K562 (cell line): Measurements from ENCODE around the gene SYNRG. TPM values are rescaled to one million over a fixed set of nuclear protein-coding genes. Genes with fewer than 3 reads are reported as not detected.
A peak's percentile ranks its signal among the peaks of the same experiment; 100 is the strongest.

Source experiments
- ADNP ChIP-seq: fragments of 200-800 bp; sonication (Bioruptor generic); IDR thresholded peaks from 2 replicates; pipeline ENCODE4 v1.6.1; 2016; ENCODE audit warnings: missing genetic modification characterization, missing compliant biosample characterization
- KLF1 ChIP-seq: fragments of 450-650 bp; IDR thresholded peaks from 2 replicates; pipeline ENCODE4 v1.6.1; 2016; ENCODE audit warnings: missing genetic modification characterization, missing compliant biosample characterization
- KLF6 ChIP-seq: fragments of 250-450 bp; sonication (Bioruptor Pico); IDR thresholded peaks from 2 replicates; pipeline ENCODE4 v1.4.0; 2020; ENCODE audit warnings: mild to moderate bottlenecking, moderate library complexity, borderline replicate concordance
- MAZ ChIP-seq, 2 experiments: fragments of 450-650 bp in 1 of 2; sonication (generic) in 1 of 2; formaldehyde crosslinking; IDR thresholded peaks in 1 of 2; conservative IDR thresholded peaks in 1 of 2; 2 replicates each; pipeline versions ENCODE4 v1.4.0 to v1.5.0; 2020; ENCODE audit warnings: mild to moderate bottlenecking in 1 of 2, missing genetic modification reagents in 1 of 2
- NCOA2 ChIP-seq, 2 experiments: fragments of 450-650 bp; IDR thresholded peaks; 2 replicates each; pipeline ENCODE4 v1.6.1; 2018; ENCODE audit warnings: mild to moderate bottlenecking in 2 of 2, moderate library complexity in 1 of 2; ENCODE audit not compliant: partially characterized antibody in 2 of 2
- PYGO2 ChIP-seq: fragments of 450-650 bp; IDR thresholded peaks from 2 replicates; pipeline ENCODE4 v1.6.1; 2016; ENCODE audit warnings: mild to moderate bottlenecking, missing genetic modification characterization, moderate library complexity, missing compliant biosample characterization
- SRF ChIP-seq, 2 experiments: fragments of 250-450, 450-650 bp in 1 of 2; sonication (Bioruptor Pico) in 1 of 2; sonication (generic) in 1 of 2; formaldehyde crosslinking; IDR thresholded peaks; 2 replicates each; pipeline versions ENCODE4 v1.5.0 to v1.5.1; 2020 to 2022; ENCODE audit warnings: mild to moderate bottlenecking in 1 of 2, missing genetic modification reagents in 1 of 2
- TAF15 ChIP-seq: fragments of 200-400 bp; formaldehyde crosslinking; IDR thresholded peaks from 2 replicates; pipeline ENCODE4 v1.6.1; 2017; ENCODE audit warnings: mild to moderate bottlenecking, low read depth, low read length, moderate library complexity
- XRCC4 ChIP-seq: IDR thresholded peaks from one replicate; pipeline ENCODE4 v1.6.1; 2011; ENCODE audit not compliant: insufficient read depth, insufficient read length; ENCODE audit errors: extremely low read depth
- ZBTB40 ChIP-seq, 2 experiments: fragments of 450-650 bp in 1 of 2; sonication (generic) in 1 of 2; formaldehyde crosslinking in 1 of 2; IDR thresholded peaks; 2 replicates each; pipeline versions ENCODE4 v1.7.1 to v1.9.0; 2016 to 2022; ENCODE audit warnings: inconsistent platforms in 1 of 2, mild to moderate bottlenecking in 1 of 2, missing genetic modification reagents in 1 of 2
- ZNF780A ChIP-seq: fragments of 250-450 bp; sonication (Bioruptor Pico); IDR thresholded peaks from 2 replicates; pipeline ENCODE4 v1.5.0; 2021; ENCODE audit warnings: mild to moderate bottlenecking
- polyA plus RNA-seq, 8 experiments: library from polyadenylated mRNA; depleted of rRNA in 4 of 8; stranded (reverse) in 5 of 8; unstranded in 3 of 8; fragments of >200 nt; fragmentation: Nextera tagmentation in 2 of 8; fragmentation: Illumina TruSeq in 1 of 8; extraction: Ambion mirVana in 2 of 8; extraction: Trizol in 1 of 8; gene quantifications; 2 replicates each; pipeline versions ENCODE4 v1.2.1 to v1.2.3, GENCODE V29; 2011 to 2014; ENCODE audit warnings: inconsistent platforms in 1 of 8, missing spikeins in 1 of 8
- total RNA-seq, 7 experiments: library from RNA; depleted of rRNA in 6 of 7; stranded (reverse); fragments of >200 nt in 6 of 7; fragmentation: Illumina TruSeq in 2 of 7; extraction: Trizol in 2 of 7; gene quantifications; 2 replicates each; pipeline versions ENCODE4 v1.2.1 to v1.2.3, GENCODE V29; 2011 to 2021; ENCODE audit warnings: low replicate concordance in 1 of 7
- TF ChIP-seq, protein P1 (sequence below): fragments of 150-350 bp; IDR thresholded peaks from 2 replicates; pipeline ENCODE4 v1.6.1; 2014; ENCODE audit warnings: low read depth, mild to moderate bottlenecking, low read length, borderline replicate concordance

The SYNRG gene
- total and polyA plus RNA-seq, 9 of the 15 experiments (the other 6 are each of a cell fraction or from before 2014, with no cell fraction given) = 2.9 to 28.2 (median 15.1) TPM

- TF ChIP-seq ZNF780A (CRISPR knock-in tag) (no peak), ZBTB40 (IDR thresholded peaks at IDR 0.05) (peak; percentile 60), ZBTB40 (CRISPR knock-in tag; IDR thresholded peaks at IDR 0.05) (no peak), PYGO2 (tag) (no peak), MAZ (CRISPR knock-in tag; conservative IDR thresholded peaks at IDR 0.05 in 1 of 2, IDR thresholded peaks at IDR 0.05 in 1 of 2) (peak; percentile 41 to 57; a peak in 1 of 4 replicates), ADNP (tag) (no peak), KLF1 (no peak), XRCC4 (no peak), KLF6 (CRISPR knock-in tag) (no peak), TAF15 (no peak), NCOA2 (IDR thresholded peaks at IDR 0.05; ENCODE audit: partially characterized antibody in 2 of 2) (no peak), SRF (CRISPR knock-in tag; IDR thresholded peaks at IDR 0.05) (no peak)
- TF ChIP-seq, protein P1, sequence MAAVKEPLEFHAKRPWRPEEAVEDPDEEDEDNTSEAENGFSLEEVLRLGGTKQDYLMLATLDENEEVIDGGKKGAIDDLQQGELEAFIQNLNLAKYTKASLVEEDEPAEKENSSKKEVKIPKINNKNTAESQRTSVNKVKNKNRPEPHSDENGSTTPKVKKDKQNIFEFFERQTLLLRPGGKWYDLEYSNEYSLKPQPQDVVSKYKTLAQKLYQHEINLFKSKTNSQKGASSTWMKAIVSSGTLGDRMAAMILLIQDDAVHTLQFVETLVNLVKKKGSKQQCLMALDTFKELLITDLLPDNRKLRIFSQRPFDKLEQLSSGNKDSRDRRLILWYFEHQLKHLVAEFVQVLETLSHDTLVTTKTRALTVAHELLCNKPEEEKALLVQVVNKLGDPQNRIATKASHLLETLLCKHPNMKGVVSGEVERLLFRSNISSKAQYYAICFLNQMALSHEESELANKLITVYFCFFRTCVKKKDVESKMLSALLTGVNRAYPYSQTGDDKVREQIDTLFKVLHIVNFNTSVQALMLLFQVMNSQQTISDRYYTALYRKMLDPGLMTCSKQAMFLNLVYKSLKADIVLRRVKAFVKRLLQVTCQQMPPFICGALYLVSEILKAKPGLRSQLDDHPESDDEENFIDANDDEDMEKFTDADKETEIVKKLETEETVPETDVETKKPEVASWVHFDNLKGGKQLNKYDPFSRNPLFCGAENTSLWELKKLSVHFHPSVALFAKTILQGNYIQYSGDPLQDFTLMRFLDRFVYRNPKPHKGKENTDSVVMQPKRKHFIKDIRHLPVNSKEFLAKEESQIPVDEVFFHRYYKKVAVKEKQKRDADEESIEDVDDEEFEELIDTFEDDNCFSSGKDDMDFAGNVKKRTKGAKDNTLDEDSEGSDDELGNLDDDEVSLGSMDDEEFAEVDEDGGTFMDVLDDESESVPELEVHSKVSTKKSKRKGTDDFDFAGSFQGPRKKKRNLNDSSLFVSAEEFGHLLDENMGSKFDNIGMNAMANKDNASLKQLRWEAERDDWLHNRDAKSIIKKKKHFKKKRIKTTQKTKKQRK = no peak
Measured at GRCh38 chr17:37643118-37643766, 34.0 kb upstream of the SYNRG start, which contains the start of gene DDX52 (continued).
